NCI-H345 treated with DMSO at 0.1 percent for 48 hours (cell line): Measurements from ENCODE around the gene COL5A2.

Source experiments
- DNase-seq: peaks from one replicate; lab custom pipeline; 2025; ENCODE audit not compliant: unreplicated experiment; lab: John Stamatoyannopoulos, UW

Gene COL5A2

DNA sequence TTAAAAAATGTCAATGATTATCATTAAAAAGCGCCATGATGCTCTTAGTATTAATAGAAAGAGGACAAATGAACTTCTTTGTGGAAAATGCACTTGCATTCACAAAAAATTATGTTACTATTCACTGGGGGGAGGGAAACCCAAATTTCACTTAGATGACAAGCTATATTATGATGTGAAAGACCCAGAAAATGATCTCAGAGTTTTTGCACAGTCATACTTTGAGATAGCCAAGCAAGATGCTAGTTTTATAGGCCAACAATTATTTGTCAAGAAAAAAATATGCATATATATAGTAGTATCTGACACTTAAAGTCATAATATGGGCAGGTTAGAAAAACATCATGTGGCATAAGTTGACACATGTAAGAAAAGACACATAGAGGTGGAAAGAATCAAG, 31.6 kb downstream of the COL5A2 start:
- DNase-seq: no peak

- DNase-seq: no peak
These were observed 32.2 kb downstream of the COL5A2 start for GRCh38 chr2:189147361-189147760.

- no peak for DNase-seq
These were observed 33.0 kb downstream of the COL5A2 start for GRCh38 chr2:189146553-189146952.

- no peak for DNase-seq
These were observed 34.8 kb downstream of the COL5A2 start for GRCh38 chr2:189144700-189145211.

GRCh38 chr2:189143925-189144324, 35.6 kb downstream of the COL5A2 start:
- no peak for DNase-seq

GRCh38 chr2:189142893-189143759, 36.4 kb downstream of the COL5A2 start:
- no peak for DNase-seq

GRCh38 chr2:189138800-189139199, 40.8 kb downstream of the COL5A2 start:
- no peak for DNase-seq

GRCh38 chr2:189137519-189137918, 42.0 kb downstream of the COL5A2 start:
- DNase-seq: no peak

DNA sequence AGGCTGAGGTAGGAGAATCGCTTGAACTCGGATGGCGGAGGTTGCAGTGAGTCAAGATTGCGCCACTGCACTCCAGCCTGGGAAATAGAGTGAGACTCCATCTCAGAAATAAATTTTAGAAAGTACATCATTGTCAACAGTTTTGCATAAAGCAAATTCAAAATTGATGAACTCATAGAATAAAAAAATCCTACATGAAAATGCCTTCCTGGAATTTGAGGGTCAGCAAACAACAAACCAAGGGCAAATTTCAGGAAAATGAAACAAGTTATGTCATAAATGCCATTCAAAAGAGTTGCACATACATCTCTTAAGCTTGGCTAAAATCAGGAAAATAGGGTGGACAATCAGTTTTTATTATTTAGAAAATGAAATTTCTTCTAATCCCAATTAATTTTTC, 45.1 kb downstream of the COL5A2 start:
- DNase-seq: no peak

- no peak for DNase-seq
These were observed 47.6 kb downstream of the COL5A2 start for GRCh38 chr2:189131991-189132390.

DNA sequence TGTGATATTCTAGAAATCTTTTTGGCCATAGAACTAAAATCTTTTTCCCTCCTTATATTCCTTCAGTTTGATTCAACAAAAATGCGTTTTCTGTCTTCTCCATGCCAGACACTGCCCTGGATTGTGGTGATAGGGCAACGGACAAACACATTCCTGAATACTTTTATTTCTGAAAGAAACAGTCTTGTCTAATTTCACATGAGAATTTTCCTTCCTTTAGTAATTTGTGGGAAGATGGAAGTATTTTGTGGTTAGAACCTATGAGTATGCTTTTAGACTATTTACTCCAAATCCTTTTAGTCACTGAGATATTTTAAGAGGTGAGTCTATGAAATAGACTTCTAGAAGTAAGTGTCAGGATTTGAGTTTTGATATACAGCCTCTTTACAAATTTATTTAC, 49.6 kb downstream of the COL5A2 start:
- no peak for DNase-seq

DNA sequence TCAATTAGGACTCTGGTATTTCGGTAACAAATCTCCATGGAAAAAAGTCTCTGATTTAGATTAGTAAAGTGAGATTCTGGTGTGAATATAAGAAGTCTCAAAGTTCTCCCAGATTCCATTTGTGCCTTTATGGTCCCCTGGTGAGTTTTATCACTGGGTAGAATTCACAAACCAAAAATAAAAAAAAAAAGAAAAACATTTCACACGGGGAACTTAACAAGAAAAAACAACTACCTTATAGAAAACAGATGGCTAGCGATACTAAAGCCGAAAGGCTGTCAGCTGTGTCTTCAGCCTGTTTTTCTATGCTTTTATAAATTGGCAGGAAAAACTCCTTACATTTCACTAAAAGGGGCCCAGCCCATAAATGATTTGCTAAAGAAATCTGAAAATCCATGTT, 50.6 kb downstream of the COL5A2 start:
- no peak for DNase-seq

- DNase-seq: no peak
These were observed 51.8 kb downstream of the COL5A2 start for GRCh38 chr2:189127756-189128155.

DNA sequence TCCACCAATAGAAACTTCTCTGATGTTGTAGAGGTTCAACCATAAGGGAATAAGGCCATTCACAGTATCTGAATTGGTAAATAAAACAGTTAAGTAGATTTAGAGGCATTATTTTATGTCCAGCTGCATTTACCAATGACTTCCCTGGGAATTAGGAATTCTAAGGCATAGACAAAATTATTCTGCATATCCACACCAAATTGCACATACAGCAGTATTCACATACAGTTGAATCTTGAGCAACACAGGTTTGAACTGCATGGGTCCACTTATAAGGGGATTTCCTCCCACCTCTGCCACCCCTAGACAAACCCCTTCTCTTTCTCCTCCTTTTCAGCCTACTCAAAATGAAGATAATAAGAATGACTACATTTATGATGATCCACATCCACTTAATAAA, 54.4 kb downstream of the COL5A2 start:
- no peak for DNase-seq

- DNase-seq: no peak
These were observed 55.4 kb downstream of the COL5A2 start for GRCh38 chr2:189124175-189124574.

DNA sequence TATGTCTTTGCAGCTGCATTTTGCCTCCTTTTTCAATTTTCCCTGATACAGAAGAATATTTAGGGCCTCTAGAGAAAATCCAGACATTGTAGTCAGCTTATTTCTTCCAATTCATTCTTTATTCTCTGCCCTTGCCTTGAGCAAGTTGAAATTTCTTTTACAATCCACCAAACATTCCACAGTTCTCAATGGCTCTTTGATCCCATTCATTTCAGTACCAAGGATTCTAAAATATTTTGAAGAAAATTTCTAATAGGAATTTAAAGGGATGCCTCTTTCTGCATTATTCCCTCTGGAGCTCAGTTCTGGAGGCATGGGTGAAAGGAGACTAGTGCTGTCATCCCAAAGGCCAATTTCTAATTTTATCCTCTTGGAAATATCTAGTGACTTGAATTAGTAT, 61.2 kb downstream of the COL5A2 start:
- no peak for DNase-seq

DNA sequence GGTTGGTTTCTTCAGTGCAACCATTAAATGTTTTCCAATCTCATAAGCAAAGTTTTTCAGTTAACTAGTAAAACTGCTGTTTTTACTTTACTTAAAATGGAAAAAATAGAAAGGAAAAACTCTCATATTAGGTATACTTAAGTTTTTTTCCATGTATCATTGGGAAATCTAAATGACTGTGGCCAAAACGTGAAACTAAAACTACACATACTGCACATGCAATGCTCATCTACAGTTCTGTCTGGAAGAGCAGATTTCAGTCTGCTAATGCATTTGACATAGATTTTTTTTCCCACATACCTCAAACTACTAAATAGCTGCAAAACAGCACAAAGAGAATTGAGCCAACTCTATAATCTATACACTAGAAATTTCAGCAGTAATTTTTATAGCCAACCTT, 62.6 kb downstream of the COL5A2 start:
- DNase-seq: no peak

- no peak for DNase-seq
These were observed 63.5 kb downstream of the COL5A2 start for GRCh38 chr2:189116087-189116486.

- DNase-seq: no peak
These were observed 64.4 kb downstream of the COL5A2 start for GRCh38 chr2:189115126-189115525.

DNA sequence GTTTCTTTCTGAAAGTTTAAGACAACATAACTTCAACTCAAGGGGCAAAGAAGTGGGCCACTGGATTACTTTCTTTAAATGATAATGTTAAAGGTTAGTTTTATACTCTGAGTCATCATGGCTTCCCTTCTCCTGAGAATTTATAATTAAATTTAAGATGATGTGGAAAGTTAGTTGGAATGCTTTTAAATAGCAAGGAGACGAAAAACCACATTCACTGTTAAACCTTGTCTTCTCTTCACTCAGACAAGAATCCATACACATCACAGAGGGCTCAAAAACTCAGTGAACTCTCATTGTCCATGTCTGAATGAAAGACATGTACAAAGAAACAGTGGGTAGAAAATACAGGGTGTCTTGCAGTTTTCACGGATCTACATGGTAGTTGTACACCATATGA, 65.6 kb downstream of the COL5A2 start:
- no peak for DNase-seq

GRCh38 chr2:189111063-189111715, 68.4 kb downstream of the COL5A2 start:
- no peak for DNase-seq

DNA sequence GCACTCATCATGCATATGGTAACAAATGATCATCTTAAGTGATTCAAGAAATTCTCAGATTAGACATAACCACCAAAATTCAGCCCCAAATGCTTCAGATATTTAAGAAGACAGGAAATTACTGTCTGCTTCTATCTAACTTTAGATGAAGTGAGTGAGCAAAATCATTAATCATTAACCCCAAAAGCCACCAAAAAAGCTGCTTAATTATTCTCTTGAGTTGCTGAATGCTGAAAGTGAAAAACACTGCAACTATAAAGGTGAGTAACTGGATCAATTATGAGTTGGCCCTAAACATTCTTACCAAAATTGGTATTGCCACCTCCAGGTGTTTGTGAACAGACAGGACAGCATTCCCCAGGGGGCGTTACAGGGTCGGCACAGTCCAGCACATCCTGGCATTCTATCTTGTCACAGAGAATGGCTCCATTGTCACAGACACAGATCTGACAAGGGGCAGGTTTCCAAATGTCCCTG, 69.6 kb downstream of the COL5A2 start:
- no peak for DNase-seq
